ENCODE measurements around the gene TMEM91.

GRCh38 chr19:41344162-41344561, 32.2 kb upstream of the TMEM91 start:
- TF ChIP-seq CTCF (conservative IDR thresholded peaks at IDR 0.05; ENCODE audit: low read length), result no peak
- no peak for TF ChIP-seq EZH2phosphoT487 (IDR thresholded peaks at IDR 0.05; ENCODE audit: borderline replicate concordance)

Data from Loucy (cell line).